ENCODE results near the gene LNPK.

LNPK gene

GRCh38 chr2:175955136-175955535 lies 46.9 kb downstream of the LNPK start:
- TF ChIP-seq CTCF (conservative IDR thresholded peaks at IDR 0.05; ENCODE audit: low read depth, low read length), result no peak
- H3K4me3 ChIP-seq (ENCODE audit: low read length), result no peak overlapping the region
- no peak for DNase-seq (ENCODE audit: low read depth)

GRCh38 chr2:175950512-175950911 lies 51.6 kb downstream of the LNPK start:
- H3K4me3 ChIP-seq (ENCODE audit: low read length), result no peak overlapping the region
- no peak for TF ChIP-seq CTCF (conservative IDR thresholded peaks at IDR 0.05; ENCODE audit: low read depth, low read length)
- DNase-seq (ENCODE audit: low read depth), result no peak

- no peak for DNase-seq (ENCODE audit: low read depth)
- no peak overlapping the region for H3K4me3 ChIP-seq (ENCODE audit: low read length)
- no peak for TF ChIP-seq CTCF (conservative IDR thresholded peaks at IDR 0.05; ENCODE audit: low read depth, low read length)
These were observed 53.9 kb downstream of the LNPK start for GRCh38 chr2:175948191-175948590.

GRCh38 chr2:175947073-175947472 lies 55.0 kb downstream of the LNPK start:
- DNase-seq (ENCODE audit: low read depth), result no peak
- TF ChIP-seq CTCF (conservative IDR thresholded peaks at IDR 0.05; ENCODE audit: low read depth, low read length), result no peak
- no peak overlapping the region for H3K4me3 ChIP-seq (ENCODE audit: low read length)

GRCh38 chr2:175941699-175942098 lies 60.4 kb downstream of the LNPK start:
- DNase-seq (ENCODE audit: low read depth), result no peak
- TF ChIP-seq CTCF (conservative IDR thresholded peaks at IDR 0.05; ENCODE audit: low read depth, low read length), result no peak
- H3K4me3 ChIP-seq (ENCODE audit: low read length), result no peak overlapping the region

GRCh38 chr2:175937216-175937615 lies 64.9 kb downstream of the LNPK start:
- H3K4me3 ChIP-seq (ENCODE audit: low read length), result no peak overlapping the region
- DNase-seq (ENCODE audit: low read depth), result no peak
- TF ChIP-seq CTCF (conservative IDR thresholded peaks at IDR 0.05; ENCODE audit: low read depth, low read length), result no peak

- no peak for DNase-seq (ENCODE audit: low read depth)
- no peak overlapping the region for H3K4me3 ChIP-seq (ENCODE audit: low read length)
- no peak for TF ChIP-seq CTCF (conservative IDR thresholded peaks at IDR 0.05; ENCODE audit: low read depth, low read length)
These were observed 66.5 kb downstream of the LNPK start for GRCh38 chr2:175935289-175936181.
